Choroid plexus epithelial cell (primary cell): Measurements from ENCODE around the gene IGFBP5.

Experiments used
- DNase-seq: peaks from one replicate; pipeline ENCODE4 v3.0.0-alpha.2; 2010; ENCODE audit warnings: low read depth
- H3K4me3 ChIP-seq: 2 replicates; pipeline ENCODE4 v1.5.1; 2011; ENCODE audit warnings: low read depth, mild to moderate bottlenecking, control low read depth, low read length, moderate library complexity
- CTCF ChIP-seq: conservative IDR thresholded peaks from 2 replicates; pipeline ENCODE4 v1.5.1; 2011; ENCODE audit warnings: low read depth, mild to moderate bottlenecking, control low read depth, inconsistent platforms, low read length, moderate library complexity

The IGFBP5 gene

GRCh38 chr2:216701544-216701943 lies 6.2 kb upstream of the IGFBP5 start:
- H3K4me3 ChIP-seq: no peak overlapping the region
- DNase-seq: no peak
- no peak for TF ChIP-seq CTCF

GRCh38 chr2:216700781-216701180 lies 5.4 kb upstream of the IGFBP5 start:
- no peak for TF ChIP-seq CTCF
- DNase-seq: no peak
- H3K4me3 ChIP-seq: no peak overlapping the region

- no peak overlapping the region for H3K4me3 ChIP-seq
- TF ChIP-seq CTCF: no peak
- DNase-seq: no peak
Measured at GRCh38 chr2:216700088-216700567, 4.8 kb upstream of the IGFBP5 start.

- DNase-seq: peak; percentile 89
- no peak overlapping the region for H3K4me3 ChIP-seq
- TF ChIP-seq CTCF: peak; percentile 74
Measured at GRCh38 chr2:216698895-216699294, 3.5 kb upstream of the IGFBP5 start.

- TF ChIP-seq CTCF: no peak
- no peak overlapping the region for H3K4me3 ChIP-seq
- no peak for DNase-seq
Measured at GRCh38 chr2:216698293-216698692, 2.9 kb upstream of the IGFBP5 start.

- no peak overlapping the region for H3K4me3 ChIP-seq
- peak; percentile 76 for TF ChIP-seq CTCF
- peak; percentile 72 for DNase-seq
Measured at GRCh38 chr2:216696751-216697560, 1.6 kb upstream of the IGFBP5 start.

GRCh38 chr2:216696321-216696720 lies 972 bp upstream of the IGFBP5 start:
- no peak for TF ChIP-seq CTCF
- no peak for DNase-seq
- H3K4me3 ChIP-seq: no peak overlapping the region
